GM23338 (cell line): ENCODE data around the gene RIPK4. TPM values are rescaled to one million over a fixed set of nuclear protein-coding genes. Genes with fewer than 3 reads are reported as not detected.

Experiments used
- ATAC-seq: fragments of 200-7000 bp; cut with Tn5 transposase; 3 replicates; pipeline ENCODE4 v1.9.1; 2020
- DNase-seq: peaks from one replicate; pipeline ENCODE4 v3.0.0-alpha.2; 2015; ENCODE audit warnings: low spot score
- H2AFZ ChIP-seq: fragments of 200-600 bp; sonication (generic); 2 replicates; pipeline ENCODE4 v1.8.0; 2016; ENCODE audit warnings: antibody characterized with exemption, mild to moderate bottlenecking, moderate library complexity
- H3F3A ChIP-seq: fragments of 200-600 bp; sonication (generic); replicated peaks from 2 replicates; pipeline ENCODE4 v1.8.0; 2017; ENCODE audit warnings: antibody characterized with exemption, mixed run types, low read depth
- H3K27ac ChIP-seq: fragments of 200-600 bp; sonication (generic); 2 replicates; pipeline ENCODE4 v1.6.1; 2016; ENCODE audit warnings: low read depth
- H3K27me3 ChIP-seq: fragments of 200-600 bp; sonication (generic); 2 replicates; pipeline ENCODE4 v1.8.0; 2016; ENCODE audit warnings: mild to moderate bottlenecking, mixed run types, moderate library complexity; ENCODE audit not compliant: insufficient read depth
- H3K36me3 ChIP-seq: fragments of 200-600 bp; sonication (generic); 2 replicates; pipeline ENCODE4 v1.8.0; 2016; ENCODE audit warnings: mild to moderate bottlenecking; ENCODE audit not compliant: insufficient read depth
- H3K4me1 ChIP-seq: fragments of 200-600 bp; sonication (generic); 2 replicates; pipeline ENCODE4 v1.8.0; 2016; ENCODE audit warnings: mild to moderate bottlenecking, moderate library complexity; ENCODE audit not compliant: insufficient read depth
- H3K4me2 ChIP-seq: fragments of 200-600 bp; sonication (generic); 2 replicates; pipeline ENCODE4 v1.7.1; 2017; ENCODE audit warnings: mixed run types
- H3K4me3 ChIP-seq: fragments of 200-600 bp; sonication (generic); 2 replicates; pipeline ENCODE4 v1.6.1; 2016; ENCODE audit warnings: mixed run types
- H3K79me2 ChIP-seq: fragments of 200-600 bp; sonication (generic); replicated peaks from 2 replicates; pipeline ENCODE4 v1.8.0; 2017; ENCODE audit warnings: mild to moderate bottlenecking; ENCODE audit not compliant: insufficient read depth
- H3K9me2 ChIP-seq: fragments of 200-600 bp; sonication (generic); 2 replicates; pipeline ENCODE4 v1.8.0; 2017; ENCODE audit not compliant: insufficient read depth
- H4K20me1 ChIP-seq: fragments of 200-600 bp; sonication (generic); replicated peaks from 2 replicates; pipeline ENCODE4 v1.8.0; 2017; ENCODE audit warnings: mild to moderate bottlenecking; ENCODE audit not compliant: insufficient read depth
- H3K27ac Mint-ChIP-seq: 2 replicates; pipeline ENCODE4 v1.8.0; 2020; ENCODE audit warnings: inconsistent platforms, mild to moderate bottlenecking, moderate library complexity, mixed read lengths
- H3K27me3 Mint-ChIP-seq: 3 replicates; pipeline ENCODE4 v1.8.0; 2022; ENCODE audit warnings: low read depth, mild to moderate bottlenecking, moderate library complexity, mixed read lengths, inconsistent platforms; ENCODE audit not compliant: insufficient read depth, poor library complexity
- H3K36me3 Mint-ChIP-seq: 3 replicates; pipeline ENCODE4 v1.8.0; 2021; ENCODE audit warnings: low read depth, mild to moderate bottlenecking, inconsistent platforms, moderate library complexity, mixed read lengths
- H3K4me1 Mint-ChIP-seq: 3 replicates; pipeline ENCODE4 v1.8.0; 2020; ENCODE audit warnings: mild to moderate bottlenecking, inconsistent platforms, mixed read lengths
- H3K4me3 Mint-ChIP-seq: 3 replicates; pipeline ENCODE4 v1.8.0; 2021; ENCODE audit warnings: moderate library complexity, mild to moderate bottlenecking, inconsistent platforms, mixed read lengths
- H3K9me3 Mint-ChIP-seq: 3 replicates; pipeline ENCODE4 v1.8.0; 2020; ENCODE audit warnings: moderate library complexity, mild to moderate bottlenecking, inconsistent platforms, mixed read lengths
- CREB1 ChIP-seq: fragments of 250-450 bp; sonication (Bioruptor Pico); IDR thresholded peaks from 2 replicates; pipeline ENCODE4 v1.5.0; 2020; ENCODE audit warnings: low read depth, mild to moderate bottlenecking, moderate library complexity
- ETS1 ChIP-seq: IDR thresholded peaks from 2 replicates; pipeline ENCODE4 v1.6.1; 2016; ENCODE audit warnings: antibody characterized with exemption
- EZH2 ChIP-seq: fragments of 200-600 bp; sonication (generic); IDR thresholded peaks from one replicate; pipeline ENCODE4 v1.8.0; 2017; ENCODE audit warnings: antibody characterized with exemption, mild to moderate bottlenecking, low read depth; ENCODE audit not compliant: unreplicated experiment
- EZH2phosphoT487 ChIP-seq: fragments of 200-600 bp; sonication (generic); IDR thresholded peaks from one replicate; pipeline ENCODE4 v1.8.1; 2018; ENCODE audit warnings: antibody characterized with exemption; ENCODE audit not compliant: unreplicated experiment
- JUNB ChIP-seq: IDR thresholded peaks from one replicate; pipeline ENCODE4 v1.6.1; 2016; ENCODE audit warnings: antibody characterized with exemption; ENCODE audit not compliant: unreplicated experiment
- REST ChIP-seq: IDR thresholded peaks from one replicate; pipeline ENCODE4 v1.6.1; 2018; ENCODE audit warnings: antibody characterized with exemption; ENCODE audit not compliant: unreplicated experiment
- STAT1 ChIP-seq: IDR thresholded peaks from one replicate; pipeline ENCODE4 v1.6.1; 2016; ENCODE audit warnings: antibody characterized with exemption; ENCODE audit not compliant: unreplicated experiment
- ZNF114 ChIP-seq: fragments of 250-450 bp; sonication (Bioruptor Pico); IDR thresholded peaks from 2 replicates; pipeline ENCODE4 v1.5.0; 2020; ENCODE audit warnings: mild to moderate bottlenecking, moderate library complexity
- ZNF462 ChIP-seq: fragments of 250-450 bp; sonication (Bioruptor Pico); IDR thresholded peaks from 2 replicates; pipeline ENCODE4 v1.5.0; 2020; ENCODE audit warnings: mild to moderate bottlenecking, moderate library complexity
- polyA plus RNA-seq: library from polyadenylated mRNA; unstranded; fragments of >200 nt; fragmentation: Nextera tagmentation; extraction: Ambion mirVana; gene quantifications from 2 replicates; pipeline ENCODE4 v1.2.1, GENCODE V29; 2016
- total RNA-seq: library from RNA; depleted of rRNA; stranded (reverse); fragments of >200 nt; shearing (Covaris generic); gene quantifications from 2 replicates; pipeline ENCODE4 v1.2.3, GENCODE V29; 2014

The RIPK4 gene
- total and polyA plus RNA-seq, 2 experiments from 2014 or later, result 2.5 to 9.9 TPM

GRCh38 chr21:41739936-41740335 is 26.9 kb downstream of the RIPK4 start (continued):
- TF ChIP-seq REST, result no peak
- TF ChIP-seq EZH2, result no peak
- TF ChIP-seq CREB1 (CRISPR knock-in tag), result no peak
- TF ChIP-seq ZNF114, result no peak
- TF ChIP-seq STAT1, result no peak
- no peak for TF ChIP-seq JUNB
- TF ChIP-seq EZH2phosphoT487, result no peak

- Mint-ChIP-seq H3K4me1 (no peaks in the 10 kb centered on the region; the same call in 2 of the 3 replicates), H3K27ac (no peak overlapping the region), H3K27me3 (peaks cover 1% of the 10 kb centered on the region), H3K4me3 (no peak overlapping the region), H3K36me3 (peaks cover 66% of the 10 kb centered on the region), H3K9me3 (peaks cover 33% of the 10 kb centered on the region)
- Histone ChIP-seq H3K79me2 (no peaks in the 10 kb centered on the region), H4K20me1 (no peaks in the 10 kb centered on the region), H3K36me3 (no peaks in the 10 kb centered on the region; the same call in 1 of the 2 replicates), H3K27ac (no peak overlapping the region), H3K9me2 (no peaks in the 10 kb centered on the region), H2AFZ (no peak overlapping the region), H3F3A (no peaks in the 10 kb centered on the region), H3K4me2 (no peak overlapping the region), H3K4me1 (no peaks in the 10 kb centered on the region), H3K27me3 (no peaks in the 10 kb centered on the region), H3K4me3 (no peak overlapping the region)
- no peak for ATAC-seq
- no peak for DNase-seq
- TF ChIP-seq ZNF462 (CRISPR knock-in tag) (no peak), JUNB (no peak), ETS1 (no peak), CREB1 (CRISPR knock-in tag) (no peak), STAT1 (no peak), REST (no peak)
Observed at GRCh38 chr21:41739011-41739410, 27.8 kb downstream of the RIPK4 start.
